Measurements from ENCODE around the gene AIG1. TPM values are rescaled to one million over a fixed set of nuclear protein-coding genes. Genes with fewer than 3 reads are reported as not detected.

AIG1 gene
- total RNA-seq, 3 donors from 2014 or later (not counting 1 experiment from before 2014, with no cell fraction given), result 5.6 to 8.9 (median 6.2) TPM

DNA sequence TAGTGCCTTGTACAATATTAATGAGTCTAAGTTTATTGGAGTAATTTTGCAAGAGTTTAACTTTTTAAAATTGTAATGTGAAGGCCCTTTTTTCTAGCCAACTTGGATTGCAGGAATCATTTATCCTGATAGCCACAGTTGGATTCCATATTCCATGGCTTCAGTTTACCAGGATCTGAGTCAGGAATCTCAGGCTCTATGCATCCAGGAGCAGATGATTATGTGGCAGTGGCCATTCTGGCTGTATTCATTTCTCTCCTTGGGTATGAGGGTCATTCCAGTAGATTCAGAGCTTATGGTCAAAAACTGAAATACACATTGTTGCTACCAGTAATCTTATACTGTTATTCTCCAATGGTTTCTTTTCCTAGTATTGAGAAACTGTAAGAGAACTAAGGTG is 2.9 kb downstream of the AIG1 start:
- DNase-seq, result no peak
- ATAC-seq, result no peak
- no peaks in the 10 kb centered on the region for H3K36me3 Mint-ChIP-seq
- H3K36me3 ChIP-seq (ENCODE audit: control insufficient read depth, insufficient read depth, low read length), result no peaks in the 10 kb centered on the region
- H3K9me3 Mint-ChIP-seq, result no peaks in the 10 kb centered on the region
- TF ChIP-seq, protein P1, sequence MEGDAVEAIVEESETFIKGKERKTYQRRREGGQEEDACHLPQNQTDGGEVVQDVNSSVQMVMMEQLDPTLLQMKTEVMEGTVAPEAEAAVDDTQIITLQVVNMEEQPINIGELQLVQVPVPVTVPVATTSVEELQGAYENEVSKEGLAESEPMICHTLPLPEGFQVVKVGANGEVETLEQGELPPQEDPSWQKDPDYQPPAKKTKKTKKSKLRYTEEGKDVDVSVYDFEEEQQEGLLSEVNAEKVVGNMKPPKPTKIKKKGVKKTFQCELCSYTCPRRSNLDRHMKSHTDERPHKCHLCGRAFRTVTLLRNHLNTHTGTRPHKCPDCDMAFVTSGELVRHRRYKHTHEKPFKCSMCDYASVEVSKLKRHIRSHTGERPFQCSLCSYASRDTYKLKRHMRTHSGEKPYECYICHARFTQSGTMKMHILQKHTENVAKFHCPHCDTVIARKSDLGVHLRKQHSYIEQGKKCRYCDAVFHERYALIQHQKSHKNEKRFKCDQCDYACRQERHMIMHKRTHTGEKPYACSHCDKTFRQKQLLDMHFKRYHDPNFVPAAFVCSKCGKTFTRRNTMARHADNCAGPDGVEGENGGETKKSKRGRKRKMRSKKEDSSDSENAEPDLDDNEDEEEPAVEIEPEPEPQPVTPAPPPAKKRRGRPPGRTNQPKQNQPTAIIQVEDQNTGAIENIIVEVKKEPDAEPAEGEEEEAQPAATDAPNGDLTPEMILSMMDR (IDR thresholded peaks at IDR 0.05), result no peak
- H3K4me3 ChIP-seq (ENCODE audit: low read length), result no peak overlapping the region
- H3K4me3 Mint-ChIP-seq, result no peak overlapping the region
- intact Hi-C loops (cut with micrococcal nuclease), result no loop called here
- H3K27ac ChIP-seq (ENCODE audit: low read length), result no peak overlapping the region
- H3K27me3 ChIP-seq (ENCODE audit: control insufficient read depth, insufficient read depth, low read length), result no peaks in the 10 kb centered on the region
- H3K4me1 ChIP-seq (ENCODE audit: control insufficient read depth, insufficient read depth, low read length), result peaks cover 10% of the 10 kb centered on the region
- H3K4me1 Mint-ChIP-seq, result peaks cover 17 to 20% of the 10 kb centered on the region in 2 donors
- peaks cover 0 to 3% of the 10 kb centered on the region in 2 donors for H3K27me3 Mint-ChIP-seq (ENCODE audit: low read depth in 2 of 2)
- H3K27ac Mint-ChIP-seq, result no peak overlapping the region
- H3K9me3 ChIP-seq (ENCODE audit: control insufficient read depth, insufficient read depth, low read length), result no peaks in the 10 kb centered on the region

DNA sequence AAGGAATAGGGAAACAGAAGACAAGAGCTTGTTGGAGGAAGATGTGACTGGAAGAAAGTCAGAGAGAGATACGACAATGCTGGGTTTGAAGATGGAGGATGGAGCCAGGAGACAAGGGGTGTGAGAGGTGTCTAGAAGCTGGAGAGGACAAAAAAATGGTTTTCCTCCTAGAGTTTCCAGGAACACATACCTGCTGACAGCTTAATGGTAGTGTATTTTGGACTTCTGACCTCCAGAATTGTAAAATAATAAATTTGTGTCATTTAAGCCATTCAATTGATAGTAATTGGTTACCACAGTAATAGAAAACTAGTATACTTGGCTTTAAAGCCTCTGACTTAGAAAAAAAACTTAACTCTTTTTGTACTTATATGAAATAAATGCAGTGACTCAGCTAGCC is 3.6 kb downstream of the AIG1 start:
- Histone ChIP-seq H3K4me1 (ENCODE audit: control insufficient read depth, insufficient read depth, low read length) (peaks cover 10% of the 10 kb centered on the region), H3K27ac (ENCODE audit: low read length) (no peak overlapping the region), H3K9me3 (ENCODE audit: control insufficient read depth, insufficient read depth, low read length) (no peaks in the 10 kb centered on the region), H3K27me3 (ENCODE audit: control insufficient read depth, insufficient read depth, low read length) (no peaks in the 10 kb centered on the region), H3K4me3 (ENCODE audit: low read length) (no peak overlapping the region), H3K36me3 (ENCODE audit: control insufficient read depth, insufficient read depth, low read length) (no peaks in the 10 kb centered on the region)
- H3K27me3 Mint-ChIP-seq (ENCODE audit: low read depth in 2 of 2), result peaks cover 0 to 3% of the 10 kb centered on the region in 2 donors
- ATAC-seq (no peak), DNase-seq (no peak)
- TF ChIP-seq, protein P1 (IDR thresholded peaks at IDR 0.05), result no peak
- no peaks in the 10 kb centered on the region for H3K36me3 Mint-ChIP-seq
- no peaks in the 10 kb centered on the region for H3K9me3 Mint-ChIP-seq
- 100% methylated on average over 1 of the region's 1 CpG for WGBS (ENCODE audit: insufficient coverage)
- no peak overlapping the region for H3K4me3 Mint-ChIP-seq
- no peak overlapping the region for H3K27ac Mint-ChIP-seq
- intact Hi-C loops (cut with micrococcal nuclease), result no loop called here
- H3K4me1 Mint-ChIP-seq, result peaks cover 17 to 20% of the 10 kb centered on the region in 2 donors

DNA sequence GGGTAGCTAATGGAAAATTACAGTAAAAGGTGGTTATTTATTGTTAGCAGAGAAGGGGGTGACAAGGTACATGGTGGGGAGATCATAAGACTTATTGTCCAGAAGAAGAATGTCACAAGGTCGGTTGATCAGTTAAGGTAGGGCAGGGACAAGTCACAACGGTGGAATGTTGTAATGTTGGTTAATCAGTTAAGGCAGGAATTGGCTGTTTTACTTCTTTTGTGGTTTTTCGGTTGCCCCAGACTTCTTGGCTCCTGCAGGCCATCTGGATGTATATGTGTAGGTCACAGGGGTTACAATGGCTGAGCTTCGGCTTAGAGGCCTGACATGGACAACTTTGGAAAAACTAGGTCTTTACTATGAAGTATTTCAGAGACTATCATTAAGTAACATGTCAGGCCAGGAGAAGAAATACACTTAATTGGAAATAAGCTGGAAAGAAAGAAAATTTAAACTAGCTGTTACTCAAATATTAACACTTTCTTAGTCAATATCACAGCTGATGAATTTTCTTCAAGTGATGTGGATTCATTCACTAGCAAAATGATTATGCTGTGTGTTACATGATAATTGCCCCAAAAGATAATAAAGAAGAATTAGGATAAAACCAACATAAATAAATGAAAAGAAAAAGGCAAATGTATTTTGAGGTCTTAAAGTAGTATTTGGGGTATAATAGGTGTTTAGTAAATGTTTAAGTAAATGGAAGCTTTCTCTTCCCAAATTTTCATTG is 4.4 kb downstream of the AIG1 start:
- Mint-ChIP-seq H3K4me3 (no peak overlapping the region), H3K9me3 (no peaks in the 10 kb centered on the region), H3K27me3 (ENCODE audit: low read depth in 2 of 2) (peaks cover 0 to 3% of the 10 kb centered on the region in 2 donors), H3K27ac (no peak overlapping the region), H3K4me1 (peaks cover 14% of the 10 kb centered on the region in 2 donors), H3K36me3 (no peaks in the 10 kb centered on the region)
- H3K36me3 ChIP-seq (ENCODE audit: control insufficient read depth, insufficient read depth, low read length), result no peaks in the 10 kb centered on the region
- H3K27me3 ChIP-seq (ENCODE audit: control insufficient read depth, insufficient read depth, low read length), result no peaks in the 10 kb centered on the region
- DNase-seq, result no peak
- H3K4me1 ChIP-seq (ENCODE audit: control insufficient read depth, insufficient read depth, low read length), result peaks cover 9% of the 10 kb centered on the region
- ATAC-seq, result no peak
- intact Hi-C loops (cut with micrococcal nuclease), result no loop called here
- H3K27ac ChIP-seq (ENCODE audit: low read length), result no peak overlapping the region
- no peaks in the 10 kb centered on the region for H3K9me3 ChIP-seq (ENCODE audit: control insufficient read depth, insufficient read depth, low read length)
- TF ChIP-seq, protein P1 (IDR thresholded peaks at IDR 0.05), result no peak
- 78% methylated on average over 3 of the region's 4 CpGs for WGBS (ENCODE audit: insufficient coverage)
- H3K4me3 ChIP-seq (ENCODE audit: low read length), result no peak overlapping the region

DNA sequence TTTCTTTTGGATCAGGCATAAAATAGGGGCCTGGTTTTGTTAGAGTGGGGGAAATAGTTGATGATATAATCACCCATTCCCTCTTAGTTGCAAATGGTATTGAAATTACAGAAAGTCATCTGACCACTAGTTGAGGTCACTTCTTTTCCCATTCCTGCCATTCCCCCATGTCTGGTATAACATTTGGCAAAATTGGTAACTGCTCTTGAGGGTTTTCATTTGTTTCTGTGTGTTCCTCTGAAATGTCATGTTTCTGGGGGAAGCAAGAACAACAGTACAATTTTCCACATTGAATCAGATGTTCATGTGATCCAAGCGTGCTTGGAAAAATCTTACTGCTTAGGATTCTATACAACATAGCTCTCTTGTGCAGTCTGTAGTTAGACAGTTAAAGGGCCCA is 7.3 kb downstream of the AIG1 start:
- DNase-seq (no peak), ATAC-seq (no peak)
- Mint-ChIP-seq H3K36me3 (no peaks in the 10 kb centered on the region), H3K4me3 (no peak overlapping the region), H3K9me3 (no peaks in the 10 kb centered on the region), H3K27me3 (ENCODE audit: low read depth in 2 of 2) (peaks cover 0 to 5% of the 10 kb centered on the region in 2 donors), H3K27ac (no peak overlapping the region), H3K4me1 (peaks cover 0 to 3% of the 10 kb centered on the region in 2 donors)
- Histone ChIP-seq H3K4me1 (ENCODE audit: control insufficient read depth, insufficient read depth, low read length) (no peaks in the 10 kb centered on the region), H3K9me3 (ENCODE audit: control insufficient read depth, insufficient read depth, low read length) (no peaks in the 10 kb centered on the region), H3K27me3 (ENCODE audit: control insufficient read depth, insufficient read depth, low read length) (no peaks in the 10 kb centered on the region), H3K27ac (ENCODE audit: low read length) (no peak overlapping the region), H3K36me3 (ENCODE audit: control insufficient read depth, insufficient read depth, low read length) (no peaks in the 10 kb centered on the region), H3K4me3 (ENCODE audit: low read length) (no peak overlapping the region)
- WGBS (ENCODE audit: insufficient coverage), result 100% methylated on average over 1 of the region's 1 CpG
- TF ChIP-seq, protein P1 (IDR thresholded peaks at IDR 0.05), result no peak
- intact Hi-C loops (cut with micrococcal nuclease), result no loop called here
